ENCODE measurements around the gene ACBD4. TPM values are rescaled to one million over a fixed set of nuclear protein-coding genes. Genes with fewer than 3 reads are reported as not detected.

Gene ACBD4, protein sequence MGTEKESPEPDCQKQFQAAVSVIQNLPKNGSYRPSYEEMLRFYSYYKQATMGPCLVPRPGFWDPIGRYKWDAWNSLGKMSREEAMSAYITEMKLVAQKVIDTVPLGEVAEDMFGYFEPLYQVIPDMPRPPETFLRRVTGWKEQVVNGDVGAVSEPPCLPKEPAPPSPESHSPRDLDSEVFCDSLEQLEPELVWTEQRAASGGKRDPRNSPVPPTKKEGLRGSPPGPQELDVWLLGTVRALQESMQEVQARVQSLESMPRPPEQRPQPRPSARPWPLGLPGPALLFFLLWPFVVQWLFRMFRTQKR
- 10 to 100 TPM; 12.9 to 18.9 TPM for total RNA-seq

DNA sequence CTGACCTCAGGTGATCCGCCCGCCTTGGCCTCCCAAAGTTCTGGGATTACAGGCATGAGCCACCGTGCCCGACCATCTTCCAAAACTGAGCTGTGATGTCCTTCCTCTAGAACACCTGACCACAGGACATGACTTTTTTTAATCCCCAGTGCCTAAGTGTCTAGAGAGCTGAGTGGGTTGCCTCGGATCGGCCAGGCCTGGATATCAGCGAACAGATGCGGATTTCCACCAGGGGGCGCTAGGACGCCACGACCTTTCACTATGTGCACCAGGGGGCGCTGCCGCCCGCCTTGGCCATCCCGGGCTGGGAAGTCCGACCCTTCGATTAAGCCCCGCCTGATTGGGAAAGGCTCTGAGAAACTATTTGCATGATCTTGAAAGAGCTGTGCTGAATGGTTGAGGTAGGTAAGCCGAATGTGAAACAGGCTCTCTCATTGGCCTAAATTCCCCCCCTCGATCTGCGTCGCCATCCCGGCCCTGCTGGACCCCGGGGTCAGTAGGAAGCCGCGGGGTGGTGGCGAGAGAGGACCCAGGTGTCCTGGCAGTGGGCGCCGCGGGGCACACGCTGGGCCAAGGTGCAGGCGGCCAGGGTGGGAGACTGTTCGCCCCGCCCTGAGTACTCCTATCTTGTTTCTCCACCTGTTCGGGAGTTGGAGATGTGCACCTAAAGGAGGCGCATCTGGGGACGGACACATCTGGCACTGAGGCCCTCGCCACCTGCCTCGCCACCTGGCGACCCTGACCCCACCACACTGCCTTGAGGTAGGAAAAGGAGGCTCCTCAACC lies at the start of gene ACBD4:
Gene ACBD4 (plus strand): TSS at position 496 of the 786 bp plus-strand sequence. CDS start 458 bp downstream, outside the sequence.
- peak; percentile 96 to 100 for DNase-seq (ENCODE audit: low spot score in 2 of 2)
- peak; percentile 86 to 87 for ATAC-seq
- H3K36me3 Mint-ChIP-seq = no peaks in the 10 kb centered on the region
- no peaks in the 10 kb centered on the region for H3K9me3 Mint-ChIP-seq
- peak within 1 kb of the TSS; percentile 84 to 85 for H3K27ac Mint-ChIP-seq

DNA sequence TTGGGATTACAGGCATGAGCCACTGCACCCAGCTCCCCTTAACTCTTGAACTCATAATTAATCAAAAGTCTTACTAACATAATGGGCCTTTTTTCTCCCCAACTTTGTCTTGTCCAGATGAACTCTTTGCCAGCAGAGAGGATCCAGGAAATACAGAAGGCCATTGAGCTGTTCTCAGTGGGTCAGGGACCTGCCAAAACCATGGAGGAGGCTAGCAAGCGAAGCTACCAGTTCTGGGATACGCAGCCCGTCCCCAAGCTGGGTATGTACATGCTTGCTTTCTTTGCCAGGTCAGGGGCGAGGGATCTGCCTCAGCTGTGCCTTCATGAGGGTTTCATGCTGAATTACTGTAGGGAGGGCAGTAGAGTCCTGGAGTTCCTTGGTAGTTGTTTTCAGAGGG lies 49.1 kb upstream of the ACBD4 start:
- Mint-ChIP-seq H3K36me3 (peaks cover 4 to 10% of the 10 kb centered on the region in 2 donors), H3K27ac (no peak overlapping the region), H3K9me3 (no peaks in the 10 kb centered on the region)
- ATAC-seq (no peak), DNase-seq (ENCODE audit: low spot score in 2 of 2) (no peak)

DNA sequence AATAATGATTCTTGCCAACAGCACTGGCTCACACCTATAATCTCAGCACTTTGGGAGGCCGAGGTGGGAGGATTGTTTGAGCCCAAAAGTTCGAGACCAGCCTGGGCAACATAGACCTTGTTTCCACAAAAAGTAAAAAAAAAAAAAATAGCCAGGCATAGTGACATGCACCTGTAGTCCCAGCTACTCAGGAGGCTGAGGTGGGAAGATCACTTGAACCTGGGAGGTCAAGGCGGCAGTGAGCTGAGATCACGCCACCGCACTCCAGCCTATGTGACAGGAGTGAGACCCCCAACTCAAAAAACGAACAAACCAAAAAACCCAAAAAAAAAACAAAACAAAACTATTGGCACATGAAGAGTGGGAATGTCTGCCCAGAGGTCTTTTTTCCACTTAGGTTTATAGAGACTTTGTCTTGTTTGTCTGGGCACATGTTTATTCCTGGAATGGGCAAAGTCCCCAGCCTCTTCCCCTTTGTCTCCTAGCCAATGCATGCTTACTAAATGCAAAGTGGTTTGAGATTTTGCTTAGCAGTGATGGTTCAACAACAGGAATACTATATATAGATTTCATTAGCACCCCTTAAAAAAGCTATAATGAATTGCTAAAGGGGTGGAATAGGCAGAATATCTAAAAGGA lies 48.5 kb upstream of the ACBD4 start:
- Mint-ChIP-seq H3K36me3 (peaks cover 0 to 7% of the 10 kb centered on the region in 2 donors), H3K27ac (peak overlapping the region in 1 of 2 donors; percentile 23), H3K9me3 (no peaks in the 10 kb centered on the region)
- ATAC-seq (no peak), DNase-seq (ENCODE audit: low spot score in 2 of 2) (no peak)

DNA sequence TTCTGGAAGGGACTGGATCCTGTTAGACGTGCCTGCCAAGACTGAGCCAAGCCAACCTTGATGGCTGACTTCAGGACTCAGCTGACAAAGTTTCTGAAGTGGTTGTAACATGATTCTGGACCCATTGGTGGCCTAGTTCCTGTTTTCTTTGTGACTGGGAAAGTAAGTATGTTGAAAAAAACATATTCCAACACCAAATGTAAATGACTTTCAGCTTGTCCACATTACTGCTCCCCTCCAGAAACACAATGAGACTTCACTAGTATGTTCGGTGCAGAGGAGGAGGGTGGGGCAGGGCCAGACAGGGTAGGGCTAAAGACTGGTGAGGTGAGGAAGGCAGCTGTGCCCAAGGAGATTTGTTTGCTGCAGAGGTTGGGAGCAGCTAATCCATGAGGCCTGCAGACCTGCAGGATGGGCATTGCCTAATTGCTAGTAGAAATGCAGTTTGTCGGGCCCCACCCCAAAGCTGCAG lies 47.9 kb upstream of the ACBD4 start:
- Mint-ChIP-seq H3K27ac (peak overlapping the region in 1 of 2 donors; percentile 23), H3K36me3 (peaks cover 0 to 10% of the 10 kb centered on the region in 2 donors)
- DNase-seq (ENCODE audit: low spot score in 2 of 2) = no peak

DNA sequence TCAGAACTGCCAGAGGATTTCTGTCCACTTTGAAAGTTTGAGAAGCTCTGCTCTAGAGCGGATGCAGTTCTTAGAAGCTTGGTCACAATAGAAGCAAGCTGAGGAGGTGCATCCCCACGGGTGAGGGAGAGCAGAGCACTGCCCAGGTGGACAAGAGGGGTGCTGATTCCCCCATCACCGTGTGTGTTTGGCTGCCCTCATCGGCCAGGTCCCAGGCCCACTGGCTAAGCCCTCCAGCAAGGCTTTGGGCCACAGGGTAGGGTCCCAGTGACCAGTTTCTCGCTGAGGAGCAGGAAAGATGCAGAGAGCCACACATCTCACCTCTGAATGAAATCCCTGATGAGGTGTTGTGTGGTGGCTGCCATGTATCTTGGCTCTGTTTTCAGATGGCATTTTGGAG lies 47.5 kb upstream of the ACBD4 start:
- Mint-ChIP-seq H3K9me3 (no peaks in the 10 kb centered on the region), H3K36me3 (peaks cover 0 to 12% of the 10 kb centered on the region in 2 donors), H3K27ac (no peak overlapping the region)
- DNase-seq (ENCODE audit: low spot score in 2 of 2) (no peak), ATAC-seq (no peak)

More for the DNA sequence above, 47.9 kb upstream of the ACBD4 start:
- H3K9me3 Mint-ChIP-seq = no peaks in the 10 kb centered on the region
- ATAC-seq = no peak

DNA sequence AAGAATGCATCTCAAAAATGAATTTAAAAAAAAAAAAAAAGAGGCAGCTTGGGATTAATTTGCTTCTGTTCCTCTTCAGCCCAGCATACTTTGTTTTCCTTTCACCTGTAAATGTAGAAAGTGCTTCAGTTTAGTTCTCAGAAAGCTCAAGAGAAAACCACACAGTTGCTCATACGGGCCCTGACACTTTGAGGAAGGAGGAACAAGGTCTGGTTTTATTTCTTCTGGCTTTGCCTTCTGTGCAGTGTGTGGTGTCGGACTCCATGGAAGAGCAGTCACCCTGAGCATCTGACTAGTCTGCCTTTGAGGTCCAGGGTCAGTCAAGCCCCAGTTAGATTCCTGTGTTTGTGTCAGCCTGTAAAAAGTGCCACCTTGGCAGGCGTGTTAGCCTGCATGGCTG lies 46.7 kb upstream of the ACBD4 start:
- peaks cover 3 to 15% of the 10 kb centered on the region in 2 donors for H3K36me3 Mint-ChIP-seq
- ATAC-seq (no peak), DNase-seq (ENCODE audit: low spot score in 2 of 2) (no peak)
- H3K27ac Mint-ChIP-seq = no peak overlapping the region
- H3K9me3 Mint-ChIP-seq = no peaks in the 10 kb centered on the region

DNA sequence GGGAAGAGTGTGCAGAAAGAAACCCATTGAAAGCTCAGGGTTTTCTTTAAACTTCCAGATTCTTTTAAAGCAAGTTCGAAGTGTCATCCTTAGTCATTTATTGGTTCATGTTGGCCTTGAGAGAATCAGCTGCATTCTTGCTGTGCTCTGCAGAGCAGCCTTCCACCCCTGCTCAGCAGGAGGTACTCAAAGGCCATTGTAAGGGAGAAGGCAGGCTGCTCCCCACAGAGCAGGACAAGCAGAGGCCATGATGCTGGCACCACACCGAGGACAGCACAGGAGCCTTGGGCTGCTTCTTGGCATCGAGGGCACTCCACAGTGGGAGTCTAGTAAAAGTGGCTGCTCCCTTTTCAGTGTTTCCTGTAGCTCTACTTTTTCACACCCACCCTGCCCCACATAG lies 44.8 kb upstream of the ACBD4 start:
- no peaks in the 10 kb centered on the region for H3K9me3 Mint-ChIP-seq
- ATAC-seq (no peak), DNase-seq (ENCODE audit: low spot score in 2 of 2) (no peak)
- H3K27ac Mint-ChIP-seq = no peak overlapping the region
- peaks cover 6 to 16% of the 10 kb centered on the region in 2 donors for H3K36me3 Mint-ChIP-seq

DNA sequence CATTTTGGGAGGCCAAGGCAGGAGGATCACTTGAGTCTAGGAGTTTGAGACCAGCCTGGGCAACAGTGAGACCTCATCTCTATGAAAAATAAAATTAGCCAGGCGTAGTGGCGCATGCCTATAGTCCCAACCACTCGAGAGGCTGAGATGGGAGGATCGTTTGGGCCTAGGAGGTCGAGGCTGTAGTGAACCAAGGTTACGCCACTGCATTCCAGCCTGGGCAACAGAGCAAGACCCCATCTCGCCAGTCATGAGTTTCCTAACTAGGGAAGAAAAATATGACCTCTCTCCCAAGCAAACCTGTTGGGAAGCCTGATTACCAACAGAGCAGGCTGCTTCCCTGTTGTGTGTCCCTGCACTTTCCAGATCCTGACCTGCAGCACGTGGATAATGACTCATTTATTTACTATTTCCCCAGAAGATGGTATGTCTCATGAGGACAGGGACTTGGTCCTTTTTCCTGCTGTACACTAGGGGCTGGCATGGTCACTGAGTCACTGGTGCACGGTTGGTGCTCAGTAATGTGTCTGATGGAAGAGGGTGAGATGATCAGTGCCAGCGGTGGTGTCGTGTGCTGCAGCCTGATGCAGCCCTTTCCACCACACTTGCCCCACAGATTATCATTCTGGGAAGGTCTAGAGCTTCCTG lies 43.6 kb upstream of the ACBD4 start:
- Mint-ChIP-seq H3K27ac (peak overlapping the region; percentile 47 to 77), H3K36me3 (peaks cover 12 to 24% of the 10 kb centered on the region in 2 donors), H3K9me3 (no peaks in the 10 kb centered on the region)
- DNase-seq (ENCODE audit: low spot score in 2 of 2) (no peak), ATAC-seq (no peak)

DNA sequence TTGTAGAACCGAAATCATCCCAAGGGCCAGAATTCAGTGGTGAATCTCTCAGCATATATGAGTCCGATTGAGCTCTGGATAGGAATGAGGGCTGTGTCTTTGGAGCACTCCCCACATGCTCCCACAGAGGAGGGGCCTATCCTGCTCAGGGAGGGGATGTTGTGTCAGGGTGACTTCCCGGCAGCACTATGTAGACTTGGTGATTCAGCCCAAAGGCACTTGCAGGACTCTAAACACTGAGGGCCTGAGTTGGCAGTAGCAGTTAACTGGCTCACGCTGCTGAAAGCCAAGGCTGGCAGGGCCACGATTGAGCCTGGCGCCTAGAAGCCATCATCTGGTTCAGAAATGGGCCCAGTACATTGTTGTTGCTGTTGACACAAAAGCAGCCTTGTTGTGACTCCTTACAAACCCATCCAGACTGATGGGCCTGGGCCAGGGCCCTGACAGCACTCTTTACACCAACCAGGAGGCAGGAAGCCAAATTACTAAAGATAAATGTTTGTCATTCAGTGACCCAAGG lies 42.5 kb upstream of the ACBD4 start:
- ATAC-seq = no peak
- no peaks in the 10 kb centered on the region for H3K9me3 Mint-ChIP-seq
- H3K36me3 Mint-ChIP-seq = peaks cover 12 to 26% of the 10 kb centered on the region in 2 donors
- no peak for DNase-seq (ENCODE audit: low spot score in 2 of 2)
- peak overlapping the region in 1 of 2 donors; percentile 72 for H3K27ac Mint-ChIP-seq

DNA sequence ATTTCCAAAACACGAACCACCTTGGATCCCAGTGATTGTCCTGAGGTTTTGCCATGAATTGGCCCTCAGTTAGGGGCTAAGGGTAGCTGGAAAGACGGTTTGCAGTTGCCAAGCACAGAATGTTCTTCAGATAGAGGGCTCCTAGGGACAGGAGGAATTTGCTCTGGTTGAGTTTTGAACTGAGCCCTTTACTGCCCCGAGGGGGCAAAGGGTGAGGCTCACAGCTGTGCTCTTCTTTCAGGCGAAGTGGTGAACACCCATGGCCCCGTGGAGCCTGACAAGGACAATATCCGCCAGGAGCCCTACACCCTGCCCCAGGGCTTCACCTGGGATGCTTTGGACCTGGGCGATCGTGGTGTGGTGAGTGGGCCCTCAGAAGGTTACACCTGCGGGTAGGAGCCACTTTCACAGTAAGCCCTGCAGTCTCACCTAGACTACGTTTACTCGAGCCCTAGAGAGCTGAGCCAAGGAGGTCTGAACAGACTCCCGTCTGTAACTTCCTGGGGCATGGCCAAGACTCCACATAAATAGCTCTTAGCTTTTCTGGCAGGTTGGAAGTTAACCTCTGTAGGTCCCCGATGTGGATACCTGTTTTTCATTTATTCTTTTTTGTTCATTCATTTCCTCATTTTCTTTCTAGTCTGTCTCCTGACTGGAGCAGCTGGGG lies 41.9 kb upstream of the ACBD4 start:
- H3K27ac Mint-ChIP-seq = peak overlapping the region; percentile 72
- peaks cover 14 to 28% of the 10 kb centered on the region in 2 donors for H3K36me3 Mint-ChIP-seq
- H3K9me3 Mint-ChIP-seq = no peaks in the 10 kb centered on the region
- ATAC-seq (no peak), DNase-seq (ENCODE audit: low spot score in 2 of 2) (no peak)

DNA sequence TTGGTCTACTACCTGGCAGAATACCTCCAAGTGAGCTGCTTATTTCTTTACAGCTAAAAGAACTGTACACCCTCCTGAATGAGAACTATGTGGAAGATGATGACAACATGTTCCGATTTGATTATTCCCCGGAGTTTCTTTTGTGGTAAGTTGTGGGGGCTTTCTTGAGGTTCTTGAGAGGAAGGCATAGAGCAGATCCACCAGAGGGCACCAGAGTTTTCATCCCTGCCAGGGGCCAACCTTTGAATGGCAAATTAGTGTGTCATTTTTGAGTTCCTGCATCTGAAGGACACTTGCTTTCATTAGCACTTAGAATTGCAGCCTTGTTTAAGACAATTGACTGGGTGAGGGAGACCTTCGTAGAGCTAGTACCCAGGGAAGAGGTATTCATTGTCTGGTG lies 39.3 kb upstream of the ACBD4 start:
- H3K36me3 Mint-ChIP-seq = peaks cover 22 to 28% of the 10 kb centered on the region in 2 donors
- DNase-seq (ENCODE audit: low spot score in 2 of 2) (no peak), ATAC-seq (no peak)
- H3K9me3 Mint-ChIP-seq = no peaks in the 10 kb centered on the region
- peak overlapping the region; percentile 2 to 35 for H3K27ac Mint-ChIP-seq

DNA sequence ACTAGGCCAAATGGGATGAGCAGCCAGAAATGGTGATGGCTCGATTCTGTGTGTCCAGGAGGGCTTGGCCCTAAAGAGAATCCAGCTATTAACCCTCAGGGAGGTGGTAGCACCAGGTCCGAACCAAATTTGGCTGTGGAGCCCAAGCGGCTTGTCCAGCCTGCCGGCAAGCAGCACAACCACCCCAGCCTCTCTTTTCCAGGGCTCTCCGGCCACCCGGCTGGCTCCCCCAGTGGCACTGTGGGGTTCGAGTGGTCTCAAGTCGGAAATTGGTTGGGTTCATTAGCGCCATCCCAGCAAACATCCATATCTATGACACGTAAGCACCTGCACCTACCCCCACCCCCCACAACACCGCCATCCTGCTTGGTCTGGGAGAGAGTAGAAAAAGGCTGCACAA lies 38.6 kb upstream of the ACBD4 start:
- Mint-ChIP-seq H3K36me3 (peaks cover 22 to 26% of the 10 kb centered on the region in 2 donors), H3K9me3 (no peaks in the 10 kb centered on the region), H3K27ac (peak overlapping the region in 1 of 2 donors; percentile 29)
- ATAC-seq (no peak), DNase-seq (ENCODE audit: low spot score in 2 of 2) (no peak)

DNA sequence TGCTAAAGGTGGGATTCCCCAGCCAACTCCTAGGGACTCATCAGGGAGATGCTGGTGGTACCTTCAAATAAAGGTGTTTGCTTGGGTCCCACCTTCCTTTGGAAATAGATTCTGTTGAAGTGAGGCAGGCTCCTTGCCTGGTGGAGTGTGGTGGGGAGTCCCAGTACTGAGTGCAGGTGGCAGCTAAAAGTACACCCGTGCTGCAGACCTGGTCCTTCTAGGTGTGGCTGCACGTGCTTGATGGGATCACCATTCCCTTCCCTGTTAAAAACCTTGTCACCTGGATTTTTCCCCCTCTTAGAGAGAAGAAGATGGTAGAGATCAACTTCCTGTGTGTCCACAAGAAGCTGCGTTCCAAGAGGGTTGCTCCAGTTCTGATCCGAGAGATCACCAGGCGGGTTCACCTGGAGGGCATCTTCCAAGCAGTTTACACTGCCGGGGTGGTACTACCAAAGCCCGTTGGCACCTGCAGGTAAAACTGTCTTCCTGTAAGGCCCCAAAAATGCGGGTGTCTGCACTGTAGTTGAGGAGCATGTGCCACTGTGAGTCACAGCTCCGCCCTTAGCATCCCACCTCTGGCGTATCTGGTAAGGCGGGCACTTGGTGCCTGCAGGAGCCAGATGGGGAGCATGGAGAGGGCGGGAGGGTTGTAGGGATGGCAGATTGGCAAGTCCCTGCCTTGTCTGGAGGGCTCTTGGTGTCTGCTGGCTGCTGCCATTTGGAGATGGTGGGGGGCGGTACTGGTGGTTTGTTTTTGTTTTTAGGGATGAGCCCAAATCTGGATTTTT lies 37.2 kb upstream of the ACBD4 start:
- Mint-ChIP-seq H3K36me3 (peaks cover 22 to 26% of the 10 kb centered on the region in 2 donors), H3K9me3 (no peaks in the 10 kb centered on the region), H3K27ac (peak overlapping the region; percentile 73 to 79)
- DNase-seq (ENCODE audit: low spot score in 2 of 2) (no peak), ATAC-seq (no peak)

DNA sequence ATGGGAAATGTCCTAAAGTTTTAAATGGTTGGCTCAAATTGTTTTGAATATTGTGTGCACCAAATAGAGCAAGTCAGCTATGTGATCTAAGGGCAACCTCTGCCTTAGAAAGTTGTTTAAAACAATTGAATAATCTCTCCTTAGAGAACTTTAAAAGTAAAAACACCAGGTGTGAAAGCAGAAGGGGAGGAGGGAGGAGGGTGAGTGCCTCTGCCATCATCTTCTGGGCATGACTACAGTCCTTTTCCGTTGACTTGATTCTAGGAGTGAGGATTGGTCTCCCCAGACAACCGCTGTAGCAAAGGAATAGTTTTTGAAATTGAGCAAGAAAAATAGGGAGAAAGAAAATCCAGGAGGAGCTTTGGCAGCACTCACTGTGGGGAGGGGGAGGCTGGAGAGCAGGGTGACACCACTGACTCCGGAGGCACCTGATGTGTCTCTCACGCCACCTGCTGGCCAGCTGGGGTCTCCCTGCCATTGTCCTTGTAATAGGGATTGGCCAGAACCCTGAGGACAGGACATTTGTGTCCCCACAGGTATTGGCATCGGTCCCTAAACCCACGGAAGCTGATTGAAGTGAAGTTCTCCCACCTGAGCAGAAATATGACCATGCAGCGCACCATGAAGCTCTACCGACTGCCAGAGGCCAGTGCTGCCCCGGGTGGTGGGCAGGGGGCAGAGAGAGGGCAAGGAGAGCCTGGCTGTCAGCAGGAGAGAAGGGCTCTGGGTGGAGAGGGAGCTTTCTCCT lies 36.4 kb upstream of the ACBD4 start:
- H3K36me3 Mint-ChIP-seq = peaks cover 16 to 25% of the 10 kb centered on the region in 2 donors
- DNase-seq (ENCODE audit: low spot score in 2 of 2) = peak; percentile 71 to 83
- no peaks in the 10 kb centered on the region for H3K9me3 Mint-ChIP-seq
- ATAC-seq = peak; percentile 89 to 96
- H3K27ac Mint-ChIP-seq = peak overlapping the region; percentile 73 to 79

DNA sequence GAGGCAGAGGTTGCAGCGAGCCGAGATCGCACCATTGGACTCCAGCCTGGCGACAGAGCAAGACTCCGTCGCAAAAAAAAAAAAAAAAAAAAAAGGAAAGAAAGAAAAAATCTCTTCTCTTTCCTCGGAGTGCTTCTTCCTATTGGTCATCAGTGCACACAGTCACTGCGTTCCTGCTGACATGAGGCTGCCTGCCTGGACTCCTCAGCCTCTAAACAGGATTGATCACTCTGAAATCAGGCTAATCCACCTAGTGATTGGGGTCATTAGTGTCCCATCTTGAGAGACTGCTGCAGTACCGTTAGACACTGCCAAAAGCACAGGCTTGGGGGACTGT lies 34.0 kb upstream of the ACBD4 start:
- ATAC-seq (no peak), DNase-seq (ENCODE audit: low spot score in 2 of 2) (no peak)
- Mint-ChIP-seq H3K27ac (peak overlapping the region in 1 of 2 donors; percentile 29), H3K36me3 (peaks cover 12 to 17% of the 10 kb centered on the region in 2 donors), H3K9me3 (no peaks in the 10 kb centered on the region)

All from activated naive CD4-positive, alpha-beta T cell treated with anti-CD3 and anti-CD28 coated beads, Interleukin-2, amount 50 U/mL, for 72 hours (primary cell).